M059J (cell line): ENCODE measurements around the gene SMIM45.

Experiments used
- DNase-seq: peaks from one replicate; pipeline ENCODE4 v3.0.0-alpha.2; 2012; ENCODE audit warnings: low read depth

Gene SMIM45

GRCh38 chr22:41970601-41971000, 18.7 kb downstream of the SMIM45 start:
- no peak for DNase-seq

- DNase-seq = no peak
Measured at GRCh38 chr22:41971431-41971830, 19.5 kb downstream of the SMIM45 start.

- no peak for DNase-seq
Measured at GRCh38 chr22:41974691-41975290, 22.8 kb downstream of the SMIM45 start.

GRCh38 chr22:41975299-41976069, 23.5 kb downstream of the SMIM45 start:
- no peak for DNase-seq

- no peak for DNase-seq
Measured at GRCh38 chr22:41976070-41976901, 24.3 kb downstream of the SMIM45 start.

GRCh38 chr22:41976961-41977566, 25.1 kb downstream of the SMIM45 start:
- DNase-seq = no peak

- DNase-seq = no peak
Measured at GRCh38 chr22:41978732-41979131, 26.8 kb downstream of the SMIM45 start.

- DNase-seq = no peak
Measured at GRCh38 chr22:41979423-41980250, 27.7 kb downstream of the SMIM45 start.

GRCh38 chr22:41982865-41983264, 30.9 kb downstream of the SMIM45 start:
- DNase-seq = no peak

- peak; percentile 39 for DNase-seq
Measured at GRCh38 chr22:41983513-41984405, 31.8 kb downstream of the SMIM45 start.

GRCh38 chr22:41987276-41987675, 35.3 kb downstream of the SMIM45 start:
- DNase-seq = no peak

- no peak for DNase-seq
Measured at GRCh38 chr22:41989246-41989645, 37.3 kb downstream of the SMIM45 start.

GRCh38 chr22:41991111-41991510, 39.2 kb downstream of the SMIM45 start:
- DNase-seq = no peak

GRCh38 chr22:41992496-41992895, 40.5 kb downstream of the SMIM45 start:
- DNase-seq = no peak

- DNase-seq = no peak
Measured at GRCh38 chr22:41995211-41995610, 43.3 kb downstream of the SMIM45 start.

- no peak for DNase-seq
Measured at GRCh38 chr22:41996826-41997225, 44.9 kb downstream of the SMIM45 start.

- peak; percentile 63 for DNase-seq
Measured at GRCh38 chr22:41998361-41999261, 46.7 kb downstream of the SMIM45 start, which contains the start of gene WBP2NL. Gene WBP2NL (plus strand): TSS chr22:41998788. CDS start chr22:41998819, 31 bp downstream.

GRCh38 chr22:42000466-42000865, 48.5 kb downstream of the SMIM45 start:
- DNase-seq = no peak

- DNase-seq = no peak
Measured at GRCh38 chr22:42001121-42001520, 49.2 kb downstream of the SMIM45 start.
